SKM-1 (cell line): ENCODE results near the gene TDRD3.
A peak's percentile ranks its signal among the peaks of the same experiment; 100 is the strongest.

Experiments used
- DNase-seq: peaks from one replicate; lab custom pipeline; 2025; ENCODE audit not compliant: unreplicated experiment; lab: John Stamatoyannopoulos, UW

TDRD3 gene

GRCh38 chr13:60448907-60449510, 52.0 kb downstream of the TDRD3 start:
- peak; percentile 27 for DNase-seq

- no peak for DNase-seq
These were observed 56.5 kb downstream of the TDRD3 start for GRCh38 chr13:60453490-60453889.

GRCh38 chr13:60454425-60454824, 57.4 kb downstream of the TDRD3 start:
- no peak for DNase-seq

- no peak for DNase-seq
These were observed 66.8 kb downstream of the TDRD3 start for GRCh38 chr13:60463787-60464186.

GRCh38 chr13:60467098-60467497, 70.1 kb downstream of the TDRD3 start:
- DNase-seq: no peak

- DNase-seq: no peak
These were observed 82.3 kb downstream of the TDRD3 start for GRCh38 chr13:60479273-60479672.

GRCh38 chr13:60482012-60482411, 85.0 kb downstream of the TDRD3 start:
- no peak for DNase-seq

GRCh38 chr13:60484865-60485264, 87.8 kb downstream of the TDRD3 start:
- DNase-seq: no peak

- no peak for DNase-seq
These were observed 94.5 kb downstream of the TDRD3 start for GRCh38 chr13:60491531-60491930.

- no peak for DNase-seq
These were observed 95.2 kb downstream of the TDRD3 start for GRCh38 chr13:60492187-60492586.

GRCh38 chr13:60494296-60494695, 97.3 kb downstream of the TDRD3 start:
- no peak for DNase-seq

- no peak for DNase-seq
These were observed 104.2 kb downstream of the TDRD3 start for GRCh38 chr13:60501236-60501635.

GRCh38 chr13:60509601-60510386, 112.8 kb downstream of the TDRD3 start:
- no peak for DNase-seq

GRCh38 chr13:60511637-60512036, 114.6 kb downstream of the TDRD3 start:
- no peak for DNase-seq

- DNase-seq: no peak
These were observed 117.9 kb downstream of the TDRD3 start for GRCh38 chr13:60514891-60515290.

- DNase-seq: no peak
These were observed 122.5 kb downstream of the TDRD3 start for GRCh38 chr13:60519496-60519895.

- no peak for DNase-seq
These were observed 124.0 kb downstream of the TDRD3 start for GRCh38 chr13:60520902-60521569.

GRCh38 chr13:60538566-60538965, 141.5 kb downstream of the TDRD3 start:
- DNase-seq: no peak

GRCh38 chr13:60540276-60540675, 143.3 kb downstream of the TDRD3 start:
- DNase-seq: no peak

GRCh38 chr13:60562096-60562780, 165.2 kb downstream of the TDRD3 start:
- DNase-seq: no peak

GRCh38 chr13:60571571-60571970, 174.6 kb downstream of the TDRD3 start:
- DNase-seq: no peak
